Adrenal gland (tissue), 12 donors: ENCODE data around the gene TCEA2. TPM values are rescaled to one million over a fixed set of nuclear protein-coding genes. Genes with fewer than 3 reads are reported as not detected.
A peak's percentile ranks its signal among the peaks of the same experiment; 100 is the strongest.

Experiments
- DNase-seq, 7 donors: peaks; one replicate each; pipeline ENCODE4 v3.0.0-alpha.2; 2019 to 2020
- H3K27ac ChIP-seq, 5 donors: fragments of 200-600 bp; sonication (generic) in 4 of 5; 1 replicate in 3 of 5; 2 replicates in 2 of 5; pipeline versions ENCODE4 v1.5.1 to v1.8.0; 2016 to 2020; ENCODE audit warnings: mild to moderate bottlenecking in 1 of 5
- H3K27me3 ChIP-seq: fragments of 200-600 bp; 2 replicates; pipeline ENCODE4 v1.8.0; 2021
- H3K36me3 ChIP-seq, 2 donors: fragments of 200-600 bp; replicated peaks in 1 of 2; 1 replicate in 1 of 2; 2 replicates in 1 of 2; pipeline versions ENCODE4 v1.5.1 to v1.8.0; 2018 to 2022
- H3K4me1 ChIP-seq, 2 donors: fragments of 200-600 bp; replicated peaks in 1 of 2; 1 replicate in 1 of 2; 2 replicates in 1 of 2; pipeline versions ENCODE4 v1.5.1 to v1.8.0; 2018 to 2021
- H3K4me3 ChIP-seq, 4 donors: fragments of 200-600 bp; sonication (generic) in 3 of 4; one replicate each; pipeline ENCODE4 v1.5.1; 2016 to 2018
- H3K9me3 ChIP-seq, 3 donors: fragments of 200-600 bp; sonication (generic) in 1 of 3; replicated peaks in 1 of 3; 1 replicate in 2 of 3; 2 replicates in 1 of 3; pipeline versions ENCODE4 v1.5.1 to v1.8.0; 2016 to 2021
- POLR2A ChIP-seq, 2 donors: fragments of 450-650 bp; IDR thresholded peaks; one replicate each; pipeline ENCODE4 v1.6.1; 2017; ENCODE audit warnings: antibody characterized with exemption in 2 of 2, mild to moderate bottlenecking in 2 of 2, moderate library complexity in 1 of 2
- WGBS, 4 donors: extraction: QIAGEN DNeasy Blood & Tissue Kit in 2 of 4; methylation state at CpG; one replicate each; pipeline versions ENCODE4 v1.1.5 to v1.1.7; 2013 to 2017; 5-methylcytosine and 5-hydroxymethylcytosine counted together
- intact Hi-C, 2 donors: fragments of 100-400 bp; cut with DNase I; formaldehyde crosslinking; loops; one replicate each; pipeline versions ENCODE4 v1.14.1 to v1.15.0; 2022 to 2023
- polyA plus RNA-seq, 3 donors: library from polyadenylated mRNA; stranded (reverse); fragments of 200-250 nt in 2 of 3; fragments of 350-450 nt in 1 of 3; fragmentation: Illumina TruSeq in 1 of 3; extraction: RNeasy Lipid Tissue Mini Kit (QIAGEN cat#74804) in 1 of 3; gene quantifications; one replicate each; pipeline ENCODE4 v1.2.3, GENCODE V29; 2013 to 2014
- total RNA-seq, 9 donors: library from RNA; depleted of rRNA in 4 of 9; stranded (reverse); fragments of >200 nt in 4 of 9; fragments of 120-200 nt in 1 of 9; fragmentation: NEBNext Ultra II Directional in 1 of 9; extraction: Animal tissue kit (Norgen Biotek cat#: 25700) in 1 of 9; gene quantifications; one replicate each; pipeline versions ENCODE4 v1.1.0 to v1.2.4, GENCODE V29; 2013 to 2023
- TF ChIP-seq, protein P1 (sequence below), 6 experiments: fragments of 450-650 bp in 4 of 6; fragments of 200-600 bp in 2 of 6; sonication (generic) in 1 of 6; IDR thresholded peaks; 1 replicate in 5 of 6; 2 replicates in 1 of 6; pipeline versions ENCODE4 v1.5.1 to v1.8.0; 2016 to 2021; ENCODE audit warnings: antibody characterized with exemption in 6 of 6, mild to moderate bottlenecking in 2 of 6, moderate library complexity in 1 of 6
- donor health status: healthy with polysubstance abuse.
- donor health status: Bipolar disorder and iron deficiency.
- donor health status: DM: yes; HTN: yes; CAD: no.
- donor health status: DM: no; HTN: no; CAD: no.
- donor health status: DM: no; HTN: no; CAD: no.
- donor health status: DM: yes; HTN: yes; CAD: no.

Gene TCEA2
- total and polyA plus RNA-seq, 12 donors = 12.6 to 184 (median 53.7) TPM

DNA sequence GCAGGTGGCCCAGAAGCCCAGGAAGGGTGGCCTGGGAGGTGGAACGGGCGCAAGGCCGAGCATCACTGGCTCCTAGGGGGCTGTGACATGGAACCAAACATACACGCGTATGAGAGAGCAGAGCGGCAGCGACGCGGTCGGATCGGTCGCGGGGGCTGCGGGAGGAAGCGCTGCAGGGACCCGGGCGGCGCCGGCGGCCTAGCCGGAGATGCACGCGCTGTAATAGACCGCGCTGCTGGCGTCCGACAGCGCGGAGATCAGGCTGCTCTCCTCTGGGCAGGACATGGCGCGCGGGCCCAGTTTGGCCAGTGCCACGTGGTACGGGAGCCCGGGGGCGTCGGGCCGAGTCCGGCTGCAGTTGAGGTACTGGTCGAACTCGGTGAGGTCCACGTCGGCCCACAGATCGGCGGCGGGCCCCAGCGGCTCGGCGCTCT is 15.0 kb upstream of the TCEA2 start:
- Histone ChIP-seq H3K4me1 (no peaks in the 10 kb centered on the region), H3K27me3 (peaks cover 59% of the 10 kb centered on the region), H3K36me3 (no peaks in the 10 kb centered on the region), H3K4me3 (peak overlapping the region in 1 of 4 donors; percentile 32), H3K9me3 (no peaks in the 10 kb centered on the region), H3K27ac (peak overlapping the region in 1 of 5 donors; percentile 45)
- 14 to 40% (median 27%) methylated on average over 2 to 49 of the region's 49 CpGs for WGBS, 4 donors
- no peak for DNase-seq
- TF ChIP-seq, protein P1, sequence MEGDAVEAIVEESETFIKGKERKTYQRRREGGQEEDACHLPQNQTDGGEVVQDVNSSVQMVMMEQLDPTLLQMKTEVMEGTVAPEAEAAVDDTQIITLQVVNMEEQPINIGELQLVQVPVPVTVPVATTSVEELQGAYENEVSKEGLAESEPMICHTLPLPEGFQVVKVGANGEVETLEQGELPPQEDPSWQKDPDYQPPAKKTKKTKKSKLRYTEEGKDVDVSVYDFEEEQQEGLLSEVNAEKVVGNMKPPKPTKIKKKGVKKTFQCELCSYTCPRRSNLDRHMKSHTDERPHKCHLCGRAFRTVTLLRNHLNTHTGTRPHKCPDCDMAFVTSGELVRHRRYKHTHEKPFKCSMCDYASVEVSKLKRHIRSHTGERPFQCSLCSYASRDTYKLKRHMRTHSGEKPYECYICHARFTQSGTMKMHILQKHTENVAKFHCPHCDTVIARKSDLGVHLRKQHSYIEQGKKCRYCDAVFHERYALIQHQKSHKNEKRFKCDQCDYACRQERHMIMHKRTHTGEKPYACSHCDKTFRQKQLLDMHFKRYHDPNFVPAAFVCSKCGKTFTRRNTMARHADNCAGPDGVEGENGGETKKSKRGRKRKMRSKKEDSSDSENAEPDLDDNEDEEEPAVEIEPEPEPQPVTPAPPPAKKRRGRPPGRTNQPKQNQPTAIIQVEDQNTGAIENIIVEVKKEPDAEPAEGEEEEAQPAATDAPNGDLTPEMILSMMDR (IDR thresholded peaks at IDR 0.05) = no peak
- TF ChIP-seq POLR2A (IDR thresholded peaks at IDR 0.05) = no peak
- intact Hi-C loops = loop anchor here in 1 of 2 donors (5.0 kb wide), 1 partner anchor 64 kb away; no protein-coding TSS in a partner anchor

DNA sequence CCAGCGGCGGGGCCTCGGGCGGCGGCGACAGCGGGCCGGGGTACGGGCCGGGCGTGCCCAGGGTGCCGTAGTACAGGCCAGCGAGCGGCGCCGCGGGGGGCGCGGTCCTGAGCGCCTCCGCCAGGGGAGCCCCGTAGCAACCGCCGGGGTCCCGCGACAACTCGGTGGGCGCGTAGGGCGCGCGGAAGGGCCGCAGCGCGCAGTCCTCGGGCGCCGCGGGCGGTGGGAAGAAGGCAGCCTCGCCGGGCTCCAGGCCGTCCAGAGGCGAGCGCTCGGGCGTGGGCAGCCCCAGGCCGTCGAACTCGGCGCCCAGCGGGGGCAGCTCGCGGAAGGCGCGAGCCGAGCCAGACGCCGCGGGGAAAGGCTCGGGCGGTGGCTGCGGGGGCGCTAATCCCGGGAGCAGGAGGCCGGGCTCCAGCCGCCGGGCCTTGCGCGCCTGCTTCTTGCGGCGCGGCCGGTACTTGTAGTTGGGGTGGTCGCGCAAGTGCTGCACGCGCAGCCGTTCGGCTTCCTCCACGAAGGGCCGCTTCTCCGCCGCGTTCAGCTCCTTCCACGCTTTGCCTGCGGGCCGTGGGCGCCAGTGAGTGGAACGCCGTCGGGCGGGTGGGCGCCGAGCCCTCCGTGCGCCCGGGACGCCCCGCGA is 14.5 kb upstream of the TCEA2 start:
- Histone ChIP-seq H3K9me3 (no peaks in the 10 kb centered on the region), H3K36me3 (no peaks in the 10 kb centered on the region), H3K27me3 (peaks cover 60% of the 10 kb centered on the region), H3K27ac (peak overlapping the region in 1 of 5 donors; percentile 45), H3K4me3 (peak overlapping the region in 1 of 4 donors; percentile 32), H3K4me1 (no peaks in the 10 kb centered on the region)
- WGBS, 4 donors = 5 to 16% (median 6%) methylated on average over 26 to 101 of the region's 101 CpGs; no CpG with 5 or more reads in 1 of the 4 donors
- DNase-seq = no peak
- TF ChIP-seq POLR2A (IDR thresholded peaks at IDR 0.05) = no peak
- TF ChIP-seq, protein P1 (IDR thresholded peaks at IDR 0.05) = no peak
- intact Hi-C loops = loop anchor here in 1 of 2 donors (5.0 kb wide), 1 partner anchor 64 kb away; no protein-coding TSS in a partner anchor

DNA sequence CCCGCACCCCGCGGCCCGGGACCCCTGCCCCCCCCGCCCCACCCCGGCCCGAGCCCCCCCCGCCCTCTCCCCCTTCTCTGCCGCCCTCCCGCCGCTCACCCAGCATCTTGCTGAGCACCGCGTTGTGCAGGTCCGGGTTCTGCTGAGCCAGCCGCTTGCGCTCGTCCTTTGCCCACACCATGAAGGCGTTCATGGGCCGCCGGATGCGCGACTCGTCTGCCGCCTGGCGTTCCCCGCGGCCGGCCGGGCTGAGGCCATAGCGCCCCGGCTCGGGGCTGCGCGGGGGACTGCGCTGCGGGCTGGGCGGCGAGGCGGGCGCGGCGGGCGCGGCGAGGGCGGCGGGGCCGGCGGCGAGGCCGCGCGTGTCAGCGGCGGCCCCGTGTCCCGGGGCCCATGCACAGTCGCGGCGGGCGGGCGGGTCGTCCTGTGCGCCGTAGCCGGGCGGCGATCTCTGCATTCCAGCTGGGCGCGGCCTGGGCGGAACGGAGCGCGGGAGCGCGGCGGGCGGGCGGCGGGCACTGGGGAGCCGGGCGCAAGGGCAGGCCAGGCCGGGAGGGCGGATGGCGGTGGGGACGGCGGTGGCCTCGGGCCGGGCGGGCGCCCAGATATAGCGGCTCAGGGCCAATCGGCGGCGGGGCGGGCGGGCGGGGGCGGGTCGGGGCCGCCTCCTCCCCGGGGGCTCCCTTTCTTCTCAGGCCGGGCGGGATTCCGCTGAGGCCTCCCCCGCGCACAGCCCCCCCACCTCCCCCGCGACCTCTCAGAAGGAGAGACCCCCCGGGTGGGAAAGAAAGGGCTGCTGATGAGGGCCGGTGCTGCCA is 13.7 kb upstream of the TCEA2 start, which contains the start of gene SOX18:
TSS of gene SOX18 (minus strand) at position 580 of the 818 bp plus-strand sequence. CDS start at position 457, 123 bp downstream.
- intact Hi-C loops = loop anchor here in 1 of 2 donors (5.0 kb wide), 1 partner anchor 63 kb away; no protein-coding TSS in a partner anchor
- Histone ChIP-seq H3K27ac (peak within 1 kb of the TSS in 1 of 5 donors; percentile 80), H3K4me1 (no peaks in the 10 kb centered on the region), H3K4me3 (peak within 1 kb of the TSS in 1 of 4 donors; percentile 32), H3K36me3 (no peaks in the 10 kb centered on the region), H3K9me3 (no peaks in the 10 kb centered on the region), H3K27me3 (peaks cover 60% of the 10 kb centered on the region)
- TF ChIP-seq, protein P1 (IDR thresholded peaks at IDR 0.05) = no peak
- TF ChIP-seq POLR2A (IDR thresholded peaks at IDR 0.05) = peak in 1 of 2 donors; percentile 50
- 0 to 1% (median 0%) methylated on average over 1 to 97 of the region's 111 CpGs; no CpG with 5 or more reads in 1 of the 4 donors for WGBS, 4 donors
- DNase-seq = no peak

DNA sequence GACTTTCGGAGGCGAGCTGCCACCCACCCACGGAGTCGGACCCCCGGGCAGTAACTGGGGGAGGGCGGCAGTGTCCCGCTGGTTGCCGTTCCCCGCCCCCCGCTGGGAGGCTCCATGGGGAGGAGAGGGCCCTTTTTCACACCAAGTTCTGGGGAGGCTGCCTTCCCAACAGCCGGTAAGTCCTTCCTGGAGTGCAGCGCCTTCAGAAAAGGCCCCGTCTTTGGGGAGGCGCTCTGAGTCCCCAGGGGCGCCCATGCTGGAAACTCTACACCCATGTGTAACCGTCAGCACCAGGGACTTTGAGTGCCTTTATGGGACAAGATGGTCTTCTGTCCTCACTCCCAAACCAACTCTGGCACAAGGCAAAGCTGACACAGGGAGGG is 13.1 kb upstream of the TCEA2 start:
- Histone ChIP-seq H3K9me3 (no peaks in the 10 kb centered on the region), H3K27me3 (peaks cover 60% of the 10 kb centered on the region), H3K36me3 (no peaks in the 10 kb centered on the region), H3K4me3 (peak overlapping the region in 1 of 4 donors; percentile 32), H3K27ac (peak overlapping the region in 1 of 5 donors; percentile 80), H3K4me1 (no peaks in the 10 kb centered on the region)
- DNase-seq = no peak
- no peak for TF ChIP-seq POLR2A (IDR thresholded peaks at IDR 0.05)
- TF ChIP-seq, protein P1 (IDR thresholded peaks at IDR 0.05) = no peak
- WGBS, 4 donors = 27 to 32% (median 32%) methylated on average over 3 to 16 of the region's 16 CpGs; no CpG with 5 or more reads in 1 of the 4 donors
- intact Hi-C loops = loop anchor here in 1 of 2 donors (5.0 kb wide), 1 partner anchor 62 kb away; no protein-coding TSS in a partner anchor
